ENCODE data around the gene VOPP1. TPM values are rescaled to one million over a fixed set of nuclear protein-coding genes. Genes with fewer than 3 reads are reported as not detected.
"Not testable (repeated sequence)": the region's sequence is repeated elsewhere in the genome, so short reads cannot be mapped to it uniquely, and the experiment has no call there.

Gene VOPP1
- total and polyA plus RNA-seq, 2 experiments from 2014 or later: 27.5 to 86.5 TPM

GRCh38 chr7:55474944-55475854 is 97.1 kb downstream of the VOPP1 start:
- in situ Hi-C loops (cut with MboI): no loop called here
- no peak overlapping the region for H3K27ac ChIP-seq
- H3K4me1 ChIP-seq (ENCODE audit: insufficient read depth): peaks cover 29% of the 10 kb centered on the region
- H3K9me3 ChIP-seq (ENCODE audit: low read depth): no peaks in the 10 kb centered on the region
- peaks cover 24% of the 10 kb centered on the region for H3F3A ChIP-seq (ENCODE audit: insufficient read depth)
- H3K4me3 ChIP-seq: no peak overlapping the region
- no peaks in the 10 kb centered on the region for H3K9me2 ChIP-seq (ENCODE audit: insufficient read depth)
- no peaks in the 10 kb centered on the region for H3K27me3 ChIP-seq (replicated peaks; ENCODE audit: insufficient read depth)
- H2AFZ ChIP-seq: no peak overlapping the region
- H3K4me2 ChIP-seq (ENCODE audit: unreplicated experiment): no peak overlapping the region
- H3K79me2 ChIP-seq (ENCODE audit: insufficient read depth): peaks cover 6% of the 10 kb centered on the region; the same call in 1 of the 2 replicates
- WGBS, 2 experiments (ENCODE audit: low coverage in 1 of 2, low lambda C conversion rate in 2 of 2, missing lambda C conversion rate in 2 of 2): 95 to 98% methylated on average over 22 of the region's 22 CpGs
- no peaks in the 10 kb centered on the region for H4K20me1 ChIP-seq (ENCODE audit: insufficient read depth)
- no peak for TF ChIP-seq EZH2phosphoT487 (IDR thresholded peaks at IDR 0.05; ENCODE audit: insufficient read depth, low read depth)
- TF ChIP-seq EZH2 (IDR thresholded peaks at IDR 0.05; ENCODE audit: insufficient read depth, poor library complexity, severe bottlenecking): no peak
- no peak for DNase-seq
- H3K36me3 ChIP-seq (ENCODE audit: low read depth): no peaks in the 10 kb centered on the region
- H3K9ac ChIP-seq: no peak overlapping the region

GRCh38 chr7:55473932-55474331 is 98.4 kb downstream of the VOPP1 start:
- Histone ChIP-seq H4K20me1 (ENCODE audit: insufficient read depth) (no peaks in the 10 kb centered on the region), H3K4me2 (ENCODE audit: unreplicated experiment) (no peak overlapping the region), H3F3A (ENCODE audit: insufficient read depth) (peaks cover 17% of the 10 kb centered on the region), H3K9ac (no peak overlapping the region), H3K27ac (no peak overlapping the region), H3K4me3 (no peak overlapping the region), H3K9me2 (ENCODE audit: insufficient read depth) (no peaks in the 10 kb centered on the region), H3K36me3 (ENCODE audit: low read depth) (no peaks in the 10 kb centered on the region), H3K27me3 (replicated peaks; ENCODE audit: insufficient read depth) (no peaks in the 10 kb centered on the region), H3K79me2 (ENCODE audit: insufficient read depth) (no peaks in the 10 kb centered on the region), H3K4me1 (ENCODE audit: insufficient read depth) (peaks cover 20% of the 10 kb centered on the region), H2AFZ (no peak overlapping the region), H3K9me3 (ENCODE audit: low read depth) (no peaks in the 10 kb centered on the region)
- no peak for DNase-seq
- WGBS, 2 experiments (ENCODE audit: low coverage in 1 of 2, low lambda C conversion rate in 2 of 2, missing lambda C conversion rate in 2 of 2): 97% methylated on average over 10 of the region's 10 CpGs
- in situ Hi-C loops (cut with MboI): no loop called here
- TF ChIP-seq EZH2phosphoT487 (IDR thresholded peaks at IDR 0.05; ENCODE audit: insufficient read depth, low read depth): no peak
- no peak for TF ChIP-seq EZH2 (IDR thresholded peaks at IDR 0.05; ENCODE audit: insufficient read depth, poor library complexity, severe bottlenecking)

GRCh38 chr7:55472928-55473725 is 99.2 kb downstream of the VOPP1 start:
- TF ChIP-seq EZH2 (IDR thresholded peaks at IDR 0.05; ENCODE audit: insufficient read depth, poor library complexity, severe bottlenecking): no peak
- TF ChIP-seq EZH2phosphoT487 (IDR thresholded peaks at IDR 0.05; ENCODE audit: insufficient read depth, low read depth): no peak
- Histone ChIP-seq H3K4me1 (ENCODE audit: insufficient read depth) (peaks cover 14% of the 10 kb centered on the region), H3F3A (ENCODE audit: insufficient read depth) (peaks cover 10% of the 10 kb centered on the region), H3K27me3 (replicated peaks; ENCODE audit: insufficient read depth) (no peaks in the 10 kb centered on the region), H3K79me2 (ENCODE audit: insufficient read depth) (no peaks in the 10 kb centered on the region), H3K27ac (no peak overlapping the region), H3K36me3 (ENCODE audit: low read depth) (no peaks in the 10 kb centered on the region), H3K9ac (no peak overlapping the region), H3K9me3 (ENCODE audit: low read depth) (no peaks in the 10 kb centered on the region), H4K20me1 (ENCODE audit: insufficient read depth) (no peaks in the 10 kb centered on the region), H2AFZ (no peak overlapping the region), H3K4me2 (ENCODE audit: unreplicated experiment) (no peak overlapping the region), H3K9me2 (ENCODE audit: insufficient read depth) (no peaks in the 10 kb centered on the region), H3K4me3 (no peak overlapping the region)
- WGBS, 2 experiments (ENCODE audit: low coverage in 1 of 2, low lambda C conversion rate in 2 of 2, missing lambda C conversion rate in 2 of 2): 94 to 95% methylated on average over 24 to 25 of the region's 25 CpGs
- in situ Hi-C loops (cut with MboI): no loop called here
- DNase-seq: no peak

GRCh38 chr7:55472406-55472805 is 99.9 kb downstream of the VOPP1 start:
- H3K4me1 ChIP-seq (ENCODE audit: insufficient read depth); in situ Hi-C loops (cut with MboI); H3K4me2 ChIP-seq (ENCODE audit: unreplicated experiment); DNase-seq; H2AFZ ChIP-seq; H3K4me3 ChIP-seq; H4K20me1 ChIP-seq (ENCODE audit: insufficient read depth); H3K27ac ChIP-seq; H3K27me3 ChIP-seq (replicated peaks; ENCODE audit: insufficient read depth); H3K36me3 ChIP-seq (ENCODE audit: low read depth); H3K9me2 ChIP-seq (ENCODE audit: insufficient read depth); H3F3A ChIP-seq (ENCODE audit: insufficient read depth); H3K9me3 ChIP-seq (ENCODE audit: low read depth); H3K9ac ChIP-seq; H3K79me2 ChIP-seq (ENCODE audit: insufficient read depth): not testable (repeated sequence)
- WGBS, 2 experiments (ENCODE audit: low coverage in 1 of 2, low lambda C conversion rate in 2 of 2, missing lambda C conversion rate in 2 of 2): 100% methylated on average over 4 of the region's 14 CpGs; no CpG with 5 or more reads in 1 of the 2 experiments

GRCh38 chr7:55471594-55471993 is 100.7 kb downstream of the VOPP1 start:
- H3K79me2 ChIP-seq (ENCODE audit: insufficient read depth); H3K36me3 ChIP-seq (ENCODE audit: low read depth); in situ Hi-C loops (cut with MboI); H3K4me3 ChIP-seq; DNase-seq; H3K9me2 ChIP-seq (ENCODE audit: insufficient read depth); H3K27ac ChIP-seq; H3K4me2 ChIP-seq (ENCODE audit: unreplicated experiment); H3K4me1 ChIP-seq (ENCODE audit: insufficient read depth); H3F3A ChIP-seq (ENCODE audit: insufficient read depth); H4K20me1 ChIP-seq (ENCODE audit: insufficient read depth); H3K27me3 ChIP-seq (replicated peaks; ENCODE audit: insufficient read depth); H3K9ac ChIP-seq; H3K9me3 ChIP-seq (ENCODE audit: low read depth); H2AFZ ChIP-seq: not testable (repeated sequence)
- WGBS, 2 experiments (ENCODE audit: low coverage in 1 of 2, low lambda C conversion rate in 2 of 2, missing lambda C conversion rate in 2 of 2): 90 to 94% methylated on average over 4 to 5 of the region's 9 CpGs

Data from GM23248 (cell line).